ENCODE results near the gene MAU2.

- TF ChIP-seq, protein P1, sequence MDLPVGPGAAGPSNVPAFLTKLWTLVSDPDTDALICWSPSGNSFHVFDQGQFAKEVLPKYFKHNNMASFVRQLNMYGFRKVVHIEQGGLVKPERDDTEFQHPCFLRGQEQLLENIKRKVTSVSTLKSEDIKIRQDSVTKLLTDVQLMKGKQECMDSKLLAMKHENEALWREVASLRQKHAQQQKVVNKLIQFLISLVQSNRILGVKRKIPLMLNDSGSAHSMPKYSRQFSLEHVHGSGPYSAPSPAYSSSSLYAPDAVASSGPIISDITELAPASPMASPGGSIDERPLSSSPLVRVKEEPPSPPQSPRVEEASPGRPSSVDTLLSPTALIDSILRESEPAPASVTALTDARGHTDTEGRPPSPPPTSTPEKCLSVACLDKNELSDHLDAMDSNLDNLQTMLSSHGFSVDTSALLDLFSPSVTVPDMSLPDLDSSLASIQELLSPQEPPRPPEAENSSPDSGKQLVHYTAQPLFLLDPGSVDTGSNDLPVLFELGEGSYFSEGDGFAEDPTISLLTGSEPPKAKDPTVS (IDR thresholded peaks at IDR 0.05; ENCODE audit: low read depth, low read length) = no peak
- TF ChIP-seq, protein P2, sequence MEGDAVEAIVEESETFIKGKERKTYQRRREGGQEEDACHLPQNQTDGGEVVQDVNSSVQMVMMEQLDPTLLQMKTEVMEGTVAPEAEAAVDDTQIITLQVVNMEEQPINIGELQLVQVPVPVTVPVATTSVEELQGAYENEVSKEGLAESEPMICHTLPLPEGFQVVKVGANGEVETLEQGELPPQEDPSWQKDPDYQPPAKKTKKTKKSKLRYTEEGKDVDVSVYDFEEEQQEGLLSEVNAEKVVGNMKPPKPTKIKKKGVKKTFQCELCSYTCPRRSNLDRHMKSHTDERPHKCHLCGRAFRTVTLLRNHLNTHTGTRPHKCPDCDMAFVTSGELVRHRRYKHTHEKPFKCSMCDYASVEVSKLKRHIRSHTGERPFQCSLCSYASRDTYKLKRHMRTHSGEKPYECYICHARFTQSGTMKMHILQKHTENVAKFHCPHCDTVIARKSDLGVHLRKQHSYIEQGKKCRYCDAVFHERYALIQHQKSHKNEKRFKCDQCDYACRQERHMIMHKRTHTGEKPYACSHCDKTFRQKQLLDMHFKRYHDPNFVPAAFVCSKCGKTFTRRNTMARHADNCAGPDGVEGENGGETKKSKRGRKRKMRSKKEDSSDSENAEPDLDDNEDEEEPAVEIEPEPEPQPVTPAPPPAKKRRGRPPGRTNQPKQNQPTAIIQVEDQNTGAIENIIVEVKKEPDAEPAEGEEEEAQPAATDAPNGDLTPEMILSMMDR (IDR thresholded peaks at IDR 0.05 in 2 of 3, conservative IDR thresholded peaks at IDR 0.05 in 1 of 3; ENCODE audit: control insufficient read depth in 2 of 3, extremely low read depth in 1 of 3, insufficient read depth in 1 of 3, low read depth in 3 of 3, low read length in 3 of 3) = no peak
- TF ChIP-seq EZH2 (IDR thresholded peaks at IDR 0.05; ENCODE audit: borderline replicate concordance, control insufficient read depth, low read depth, low read length) (no peak), CBX3 (IDR thresholded peaks at IDR 0.05; ENCODE audit: borderline replicate concordance, low read depth) (no peak)
- TF ChIP-seq, protein P3, sequence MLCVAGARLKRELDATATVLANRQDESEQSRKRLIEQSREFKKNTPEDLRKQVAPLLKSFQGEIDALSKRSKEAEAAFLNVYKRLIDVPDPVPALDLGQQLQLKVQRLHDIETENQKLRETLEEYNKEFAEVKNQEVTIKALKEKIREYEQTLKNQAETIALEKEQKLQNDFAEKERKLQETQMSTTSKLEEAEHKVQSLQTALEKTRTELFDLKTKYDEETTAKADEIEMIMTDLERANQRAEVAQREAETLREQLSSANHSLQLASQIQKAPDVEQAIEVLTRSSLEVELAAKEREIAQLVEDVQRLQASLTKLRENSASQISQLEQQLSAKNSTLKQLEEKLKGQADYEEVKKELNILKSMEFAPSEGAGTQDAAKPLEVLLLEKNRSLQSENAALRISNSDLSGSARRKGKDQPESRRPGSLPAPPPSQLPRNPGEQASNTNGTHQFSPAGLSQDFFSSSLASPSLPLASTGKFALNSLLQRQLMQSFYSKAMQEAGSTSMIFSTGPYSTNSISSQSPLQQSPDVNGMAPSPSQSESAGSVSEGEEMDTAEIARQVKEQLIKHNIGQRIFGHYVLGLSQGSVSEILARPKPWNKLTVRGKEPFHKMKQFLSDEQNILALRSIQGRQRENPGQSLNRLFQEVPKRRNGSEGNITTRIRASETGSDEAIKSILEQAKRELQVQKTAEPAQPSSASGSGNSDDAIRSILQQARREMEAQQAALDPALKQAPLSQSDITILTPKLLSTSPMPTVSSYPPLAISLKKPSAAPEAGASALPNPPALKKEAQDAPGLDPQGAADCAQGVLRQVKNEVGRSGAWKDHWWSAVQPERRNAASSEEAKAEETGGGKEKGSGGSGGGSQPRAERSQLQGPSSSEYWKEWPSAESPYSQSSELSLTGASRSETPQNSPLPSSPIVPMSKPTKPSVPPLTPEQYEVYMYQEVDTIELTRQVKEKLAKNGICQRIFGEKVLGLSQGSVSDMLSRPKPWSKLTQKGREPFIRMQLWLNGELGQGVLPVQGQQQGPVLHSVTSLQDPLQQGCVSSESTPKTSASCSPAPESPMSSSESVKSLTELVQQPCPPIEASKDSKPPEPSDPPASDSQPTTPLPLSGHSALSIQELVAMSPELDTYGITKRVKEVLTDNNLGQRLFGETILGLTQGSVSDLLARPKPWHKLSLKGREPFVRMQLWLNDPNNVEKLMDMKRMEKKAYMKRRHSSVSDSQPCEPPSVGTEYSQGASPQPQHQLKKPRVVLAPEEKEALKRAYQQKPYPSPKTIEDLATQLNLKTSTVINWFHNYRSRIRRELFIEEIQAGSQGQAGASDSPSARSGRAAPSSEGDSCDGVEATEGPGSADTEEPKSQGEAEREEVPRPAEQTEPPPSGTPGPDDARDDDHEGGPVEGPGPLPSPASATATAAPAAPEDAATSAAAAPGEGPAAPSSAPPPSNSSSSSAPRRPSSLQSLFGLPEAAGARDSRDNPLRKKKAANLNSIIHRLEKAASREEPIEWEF (IDR thresholded peaks at IDR 0.05; ENCODE audit: insufficient replicate concordance, low read depth, low read length) = no peak
These were observed 23.5 kb upstream of the MAU2 start for GRCh38 chr19:19296953-19297689.
